ENCODE data around the gene CNGA2.

CNGA2 gene

DNA sequence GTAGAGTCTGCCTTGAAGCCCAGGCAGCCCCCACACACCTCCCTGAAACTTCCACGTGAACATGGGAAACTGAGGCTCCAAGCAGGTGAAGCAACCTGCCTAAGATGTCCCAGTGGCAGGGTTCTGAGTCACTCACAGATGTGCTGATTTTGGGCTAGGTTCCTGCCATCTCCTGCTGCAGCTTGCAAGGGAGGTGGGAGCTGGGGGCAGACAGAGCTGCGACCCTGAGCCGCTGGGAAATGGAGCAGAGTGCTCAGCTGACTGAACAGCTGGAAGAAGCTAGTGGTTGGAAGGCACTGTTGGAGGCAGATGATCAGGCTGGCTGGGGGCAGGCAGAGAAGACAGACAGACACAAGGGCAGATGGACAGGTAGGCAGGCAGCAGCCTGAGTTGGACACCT lies 22.3 kb upstream of the CNGA2 start:
- no peak for DNase-seq

DNA sequence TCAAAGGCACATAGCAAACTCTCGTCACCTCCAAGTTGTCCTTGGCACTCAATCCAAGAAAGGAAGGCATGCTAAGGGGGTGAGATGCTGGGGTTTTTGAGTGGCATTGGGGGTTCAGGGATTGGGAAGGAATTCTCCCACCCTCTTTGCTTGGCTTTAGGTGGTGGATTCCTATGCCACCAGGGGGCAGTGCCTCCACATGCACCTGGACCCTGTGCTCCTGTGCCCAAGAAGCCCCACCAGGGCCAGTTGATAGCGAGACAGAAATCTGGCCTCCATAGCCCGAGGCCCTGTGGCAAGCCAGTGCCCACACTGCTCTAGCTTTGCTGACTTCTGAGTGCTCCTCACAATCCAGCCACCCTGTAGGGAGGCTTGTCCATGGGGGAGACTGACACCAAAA lies 20.7 kb upstream of the CNGA2 start:
- DNase-seq: peak; percentile 1 to 54 (median 22)

DNA sequence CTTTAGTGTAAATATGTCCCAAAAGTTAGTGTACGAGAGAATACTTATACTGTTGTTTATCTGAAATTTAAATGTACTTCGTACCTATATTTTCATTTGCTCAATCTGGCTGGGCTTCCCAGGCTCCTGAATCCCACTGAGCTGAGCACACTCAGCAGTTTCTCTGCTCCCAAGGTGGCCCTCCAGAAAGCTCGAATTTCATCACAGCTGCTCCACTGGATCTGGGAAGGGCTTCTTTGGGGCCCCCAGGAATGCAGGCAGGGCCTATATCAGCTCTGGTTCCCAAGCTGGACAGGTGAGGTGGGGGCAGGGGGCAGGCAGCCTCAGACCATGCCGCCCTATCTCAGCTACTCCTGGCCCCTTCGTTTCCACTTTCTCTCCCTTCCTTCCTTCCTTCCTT lies 20.2 kb upstream of the CNGA2 start:
- no peak for DNase-seq

DNA sequence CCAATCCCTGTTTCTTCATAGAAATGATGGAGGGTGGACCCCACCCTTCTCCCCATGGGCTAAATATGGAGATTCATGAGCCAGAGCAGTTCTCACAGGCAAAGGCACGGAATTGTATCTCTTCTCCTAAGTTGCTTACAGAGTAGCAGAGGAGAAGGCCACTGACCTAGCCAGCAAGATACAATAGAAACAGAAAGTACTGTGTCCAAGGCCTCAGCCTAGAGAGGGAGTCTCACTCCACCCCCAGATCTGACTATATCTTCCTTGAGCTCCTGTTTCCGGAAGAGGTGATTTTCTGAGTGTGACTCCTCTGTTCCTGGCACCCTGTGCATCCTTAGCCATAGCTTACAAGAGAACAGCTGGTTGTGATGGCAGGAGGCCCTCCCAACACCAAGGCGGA lies 18.8 kb upstream of the CNGA2 start, which contains the start of gene FATE1:
FATE1 (plus strand) TSS at position 284 of the 400 bp plus-strand sequence; CDS start at position 369, 85 bp downstream.
- DNase-seq: no peak

DNA sequence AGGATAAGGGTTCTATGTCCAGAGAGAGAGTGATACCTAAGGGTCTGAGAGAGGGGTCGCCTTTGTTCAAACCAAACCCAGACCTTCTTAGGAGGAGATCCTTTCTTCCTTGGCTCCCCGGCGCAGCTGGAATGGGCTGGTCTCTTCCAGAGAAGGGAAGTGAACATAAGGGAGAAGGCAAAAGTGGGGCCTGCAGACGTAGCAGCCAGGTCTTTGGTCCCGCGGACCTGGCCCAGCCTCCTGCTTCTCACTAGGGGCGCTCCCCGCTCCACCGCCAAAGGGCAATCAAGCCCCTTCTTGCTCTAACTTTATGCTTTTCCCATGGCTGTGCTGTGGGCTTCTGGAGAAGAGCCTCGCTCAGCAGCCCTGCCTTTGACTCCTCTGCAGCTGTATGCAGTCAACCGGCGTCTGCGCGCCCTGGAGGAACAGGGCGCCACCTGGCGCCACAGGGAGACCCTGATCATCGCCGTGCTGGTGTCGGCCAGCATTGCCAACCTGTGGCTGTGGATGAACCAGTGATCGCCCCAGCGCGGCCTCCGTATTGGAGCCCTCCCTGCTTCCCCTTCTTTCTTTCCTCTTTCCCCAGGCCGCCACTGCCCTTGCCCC lies 12.2 kb upstream of the CNGA2 start:
- DNase-seq: no peak

DNA sequence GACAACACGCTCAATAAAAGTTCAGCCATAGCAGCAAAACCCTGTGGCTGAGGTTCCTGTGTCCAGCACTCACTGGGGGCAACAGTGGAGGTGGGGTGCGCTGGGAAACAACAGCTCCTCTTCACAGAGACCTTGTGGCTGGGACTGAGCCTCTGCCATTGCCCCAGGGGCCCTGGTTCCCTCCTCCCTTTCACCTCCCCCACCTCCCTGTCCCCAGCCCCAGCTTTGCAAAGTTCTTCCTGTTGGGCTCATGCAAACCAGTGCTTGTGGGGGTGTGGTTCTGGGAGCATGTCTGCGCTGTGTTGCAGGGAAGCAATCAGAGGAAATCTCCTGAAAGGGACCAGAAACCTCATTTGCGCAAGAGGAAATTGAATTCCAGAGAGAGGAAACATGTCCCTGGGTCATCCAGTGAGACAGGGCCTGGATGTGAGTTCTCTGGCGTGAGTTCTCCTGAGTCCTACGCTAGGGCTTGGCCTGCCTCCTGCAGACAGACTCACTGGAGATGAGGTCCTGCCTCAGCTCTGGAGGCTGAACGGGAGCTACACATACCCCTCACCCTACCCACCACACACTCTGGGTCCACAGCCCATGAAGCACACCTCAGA lies 11.3 kb upstream of the CNGA2 start:
- no peak for DNase-seq

DNA sequence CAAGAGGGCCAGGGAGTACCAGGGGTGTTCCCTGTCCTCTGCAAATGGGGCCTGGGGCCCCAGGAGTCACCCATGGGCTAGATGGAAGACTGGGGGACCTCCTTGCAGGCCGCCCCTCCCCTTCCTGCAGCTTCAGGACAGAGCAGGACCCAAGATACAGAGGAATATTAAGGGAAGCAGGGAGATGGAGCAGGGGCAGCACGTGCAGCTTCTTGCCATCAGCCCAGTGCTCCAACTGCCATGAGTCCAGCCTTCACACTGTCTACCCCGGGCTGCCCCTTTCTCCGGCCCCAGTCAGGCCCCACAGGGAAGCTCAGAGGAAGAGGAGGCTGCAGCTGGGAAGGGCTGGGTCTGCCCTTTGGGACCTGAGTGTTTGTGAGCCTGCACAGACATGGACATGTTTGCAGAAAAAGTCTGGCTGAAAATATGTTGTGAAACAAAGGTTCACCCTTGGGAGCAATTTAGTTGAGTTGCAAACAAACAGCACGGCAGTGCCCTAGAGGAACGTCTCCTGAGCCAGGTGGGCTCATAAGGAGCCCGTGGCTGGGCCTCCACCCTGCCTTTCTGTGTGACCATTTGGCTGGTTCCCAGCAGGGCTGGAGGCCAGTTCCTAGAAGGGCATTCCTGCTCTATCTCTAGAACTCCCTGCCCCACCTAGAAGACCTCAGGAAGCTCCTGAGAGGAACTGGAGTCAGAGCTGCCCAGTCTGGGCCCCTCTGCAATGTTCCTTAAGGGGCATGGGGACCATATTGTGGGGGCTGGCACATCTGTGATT lies 9.8 kb upstream of the CNGA2 start:
- DNase-seq: no peak

DNA sequence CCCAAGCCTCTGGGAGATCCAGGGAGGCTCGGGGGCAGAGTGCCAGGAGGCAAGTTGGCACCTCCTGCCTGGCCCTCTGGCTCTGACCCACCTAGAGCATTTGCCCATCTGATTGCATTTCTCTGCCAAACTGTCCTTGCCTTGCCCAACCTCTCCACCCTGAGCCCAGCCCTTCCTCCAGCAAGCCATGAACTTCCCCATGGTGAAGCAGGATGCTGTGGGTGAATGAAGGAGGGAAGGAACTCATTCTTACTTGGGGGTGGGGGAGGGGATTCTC lies 9.3 kb upstream of the CNGA2 start:
- DNase-seq: peak; percentile 5 to 31 (median 26)

DNA sequence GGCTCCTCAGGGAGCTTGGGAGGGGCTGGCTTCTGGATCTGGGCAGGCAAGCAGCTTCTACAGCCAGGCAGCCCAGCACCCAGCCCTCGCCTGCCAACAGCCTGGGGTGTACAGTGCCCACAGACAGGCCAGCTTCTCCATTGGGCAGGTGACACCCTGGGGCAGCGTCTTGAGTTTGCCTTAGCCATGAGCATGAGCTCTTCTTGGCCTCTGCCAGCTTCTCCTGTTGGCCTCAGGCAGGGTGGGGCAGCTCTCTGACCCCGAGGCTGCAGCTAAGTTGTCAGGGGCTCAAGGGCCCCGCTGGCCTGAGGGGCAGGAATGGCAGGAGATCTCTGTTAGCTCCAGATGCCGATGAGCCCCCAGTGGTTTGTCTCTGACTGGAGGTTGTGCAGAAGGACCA lies 7.8 kb upstream of the CNGA2 start:
- DNase-seq: no peak

DNA sequence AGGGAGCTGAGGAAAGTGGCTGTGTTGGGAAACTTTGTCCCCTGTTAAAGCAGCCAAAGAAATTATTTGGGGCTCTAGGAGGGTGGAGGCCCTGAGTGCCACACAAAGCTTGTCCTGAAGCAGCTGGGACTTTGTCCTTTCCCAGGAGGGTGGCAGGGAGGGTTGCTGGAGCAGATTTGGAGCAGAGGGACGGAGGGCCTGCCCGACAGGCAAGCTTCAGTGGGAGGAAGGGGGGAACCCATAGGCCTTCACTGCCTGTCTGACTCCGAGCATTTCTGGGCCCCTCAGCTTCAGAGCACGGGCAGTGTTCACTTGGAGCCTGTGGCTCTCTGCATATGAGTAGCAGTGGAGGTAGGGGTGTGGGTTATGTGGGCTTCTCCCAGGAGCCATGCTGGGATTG lies 7.2 kb upstream of the CNGA2 start:
- no peak for DNase-seq

DNA sequence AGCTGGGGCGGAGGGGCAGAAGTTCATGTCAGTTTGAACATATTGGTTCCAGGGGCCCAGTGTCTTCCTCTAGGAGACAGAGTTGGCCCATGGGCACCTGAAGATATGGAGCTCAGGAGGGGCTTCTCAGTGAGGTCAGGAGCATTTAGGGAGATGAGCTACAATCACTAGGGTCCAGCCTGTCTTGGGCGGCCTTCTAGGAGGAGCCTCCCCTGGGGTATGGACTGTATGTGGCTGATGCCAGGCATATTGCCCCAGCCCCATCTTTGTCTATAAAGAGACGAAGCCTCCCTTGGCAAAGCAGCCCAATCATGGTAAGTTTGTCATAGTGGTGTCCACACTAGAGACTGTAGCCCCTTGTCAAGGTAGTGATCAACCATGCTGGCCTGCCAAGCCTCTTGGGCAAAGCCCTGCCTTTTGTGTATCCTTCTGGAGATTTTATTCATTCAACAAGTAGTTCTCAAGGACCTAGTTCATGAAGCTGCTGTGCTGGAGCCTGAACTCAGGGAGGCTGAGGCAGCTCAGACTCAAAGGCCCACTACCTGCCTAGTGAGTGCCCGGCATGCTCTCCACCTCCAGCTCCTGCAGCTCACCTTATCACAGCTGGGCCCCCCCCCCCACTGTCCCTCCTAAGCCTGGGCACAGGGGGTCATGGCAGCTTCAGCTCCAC lies 5.4 kb upstream of the CNGA2 start:
- DNase-seq: no peak

DNA sequence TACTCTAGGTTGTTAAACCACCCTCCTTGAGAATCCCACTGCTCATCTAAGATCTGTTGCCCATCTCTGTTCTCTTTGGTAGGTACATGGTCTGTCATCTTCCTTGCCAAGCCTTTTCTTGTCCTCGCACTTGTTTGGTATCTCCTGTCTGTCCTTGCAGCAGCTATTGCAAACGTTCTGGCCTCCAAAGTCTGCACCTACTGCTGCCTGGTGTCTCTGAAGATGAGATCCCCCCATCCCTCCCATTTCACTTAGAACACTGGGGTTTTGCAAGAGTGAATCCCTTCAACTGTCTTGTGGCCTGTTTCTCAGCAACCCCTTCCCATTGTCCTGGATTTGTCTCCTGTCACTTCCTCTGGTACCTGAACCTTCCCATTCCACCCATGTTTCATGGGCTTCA lies 673 bp downstream of the CNGA2 start:
- DNase-seq: no peak

DNA sequence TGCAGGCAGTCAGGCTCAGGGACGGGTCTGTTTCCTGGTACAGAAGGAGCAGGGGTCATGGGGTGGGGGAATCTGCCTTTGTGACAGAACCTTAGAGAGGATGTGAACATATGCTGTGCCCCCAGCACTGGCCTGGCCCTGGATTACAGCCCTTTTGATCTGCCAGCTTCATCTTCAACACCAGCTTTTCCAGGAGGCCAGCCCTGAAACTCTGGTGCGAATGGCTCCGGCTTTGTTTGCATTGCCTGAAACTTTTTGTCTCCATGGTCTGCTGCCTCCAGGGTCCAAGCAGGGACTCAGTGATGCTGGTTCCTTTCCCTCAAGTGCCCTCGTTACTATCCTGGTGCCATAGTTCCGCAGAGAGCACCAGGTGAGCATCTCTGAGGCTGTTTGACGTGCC lies 2.1 kb downstream of the CNGA2 start:
- DNase-seq: no peak

DNA sequence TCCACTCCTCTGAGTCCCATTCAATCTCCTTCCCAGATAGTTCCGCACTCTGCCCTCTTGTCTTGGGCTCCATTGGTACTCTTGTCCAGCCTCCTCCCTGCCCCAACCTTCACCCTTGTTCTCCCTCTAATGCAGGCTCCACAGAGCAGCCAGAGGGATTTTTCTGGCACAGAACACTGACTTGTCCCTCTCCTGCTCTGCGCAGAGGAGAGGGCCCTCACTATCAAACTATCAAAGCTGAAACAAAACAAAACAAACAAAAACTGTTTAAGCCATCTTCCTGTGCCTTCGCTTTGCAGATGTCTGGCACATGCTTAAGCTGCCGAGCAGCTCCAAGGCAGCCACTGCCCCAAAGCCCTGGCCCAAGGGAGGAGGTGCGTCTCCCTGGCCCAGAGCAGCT lies 2.9 kb downstream of the CNGA2 start:
- no peak for DNase-seq

DNA sequence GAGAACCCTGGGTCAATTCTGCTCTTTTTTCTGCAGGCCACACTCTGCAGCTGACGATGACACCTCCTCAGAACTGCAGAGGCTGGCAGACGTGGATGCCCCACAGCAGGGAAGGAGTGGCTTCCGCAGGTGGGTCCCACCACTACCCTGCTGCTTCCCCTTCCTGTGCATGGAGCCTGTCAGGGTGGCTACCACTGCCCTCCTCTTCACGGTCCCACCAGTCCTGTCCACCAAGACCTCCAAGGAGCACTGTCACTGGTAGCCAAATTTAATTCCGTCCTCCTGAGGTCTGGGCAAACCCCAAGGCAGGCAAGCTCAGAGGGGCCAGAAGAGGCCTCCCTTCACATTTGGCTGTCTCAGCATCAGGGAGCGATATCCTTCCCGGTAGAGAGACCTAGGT lies 4.2 kb downstream of the CNGA2 start:
- DNase-seq: no peak

DNA sequence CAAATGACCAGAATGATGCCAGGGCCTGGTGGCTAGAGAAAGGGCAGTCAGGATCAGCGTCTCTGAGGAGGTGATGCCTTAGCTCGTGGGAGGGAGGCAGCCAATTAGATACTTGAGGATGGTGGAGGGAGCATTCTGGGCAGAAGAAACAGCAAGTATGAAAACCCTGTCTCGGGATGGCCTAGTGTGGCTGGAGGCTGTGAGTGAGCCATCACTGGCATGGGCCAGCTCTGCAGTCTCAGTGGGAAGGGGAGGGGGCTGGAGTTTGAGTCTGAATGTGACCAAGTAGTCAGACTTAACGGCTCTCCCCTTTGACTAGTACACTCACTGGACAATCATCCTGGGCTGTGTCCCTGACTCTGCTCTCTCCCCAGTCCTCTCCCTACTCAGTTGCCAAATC lies 7.1 kb downstream of the CNGA2 start:
- no peak for DNase-seq

DNA sequence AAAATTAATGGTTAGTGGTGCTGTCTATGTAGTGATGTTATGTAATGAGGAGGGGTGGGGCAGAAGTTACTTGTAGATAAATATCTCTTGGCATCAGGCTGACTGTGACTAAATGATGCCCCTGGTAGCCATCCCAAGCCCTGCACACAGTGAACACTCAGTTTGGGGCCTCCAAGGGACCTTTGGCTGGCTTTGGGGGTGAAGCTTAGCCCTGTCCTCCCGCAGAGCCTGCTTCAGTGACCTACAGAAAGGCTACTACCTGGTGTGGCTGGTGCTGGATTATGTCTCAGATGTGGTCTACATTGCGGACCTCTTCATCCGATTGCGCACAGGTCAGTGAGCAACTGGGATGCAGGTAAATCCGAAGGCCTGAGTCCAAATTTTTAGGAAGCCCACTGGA lies 7.8 kb downstream of the CNGA2 start:
- no peak for DNase-seq

DNA sequence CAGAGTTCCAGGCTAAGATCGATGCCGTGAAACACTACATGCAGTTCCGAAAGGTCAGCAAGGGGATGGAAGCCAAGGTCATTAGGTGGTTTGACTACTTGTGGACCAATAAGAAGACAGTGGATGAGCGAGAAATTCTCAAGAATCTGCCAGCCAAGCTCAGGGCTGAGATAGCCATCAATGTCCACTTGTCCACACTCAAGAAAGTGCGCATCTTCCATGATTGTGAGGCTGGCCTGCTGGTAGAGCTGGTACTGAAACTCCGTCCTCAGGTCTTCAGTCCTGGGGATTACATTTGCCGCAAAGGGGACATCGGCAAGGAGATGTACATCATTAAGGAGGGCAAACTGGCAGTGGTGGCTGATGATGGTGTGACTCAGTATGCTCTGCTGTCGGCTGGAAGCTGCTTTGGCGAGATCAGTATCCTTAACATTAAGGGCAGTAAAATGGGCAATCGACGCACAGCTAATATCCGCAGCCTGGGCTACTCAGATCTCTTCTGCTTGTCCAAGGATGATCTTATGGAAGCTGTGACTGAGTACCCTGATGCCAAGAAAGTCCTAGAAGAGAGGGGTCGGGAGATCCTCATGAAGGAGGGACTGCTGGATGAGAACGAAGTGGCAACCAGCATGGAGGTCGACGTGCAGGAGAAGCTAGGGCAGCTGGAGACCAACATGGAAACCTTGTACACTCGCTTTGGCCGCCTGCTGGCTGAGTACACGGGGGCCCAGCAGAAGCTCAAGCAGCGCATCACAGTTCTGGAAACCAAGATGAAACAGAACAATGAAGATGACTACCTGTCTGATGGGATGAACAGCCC lies 9.3 kb downstream of the CNGA2 start:
- no peak for DNase-seq

DNA sequence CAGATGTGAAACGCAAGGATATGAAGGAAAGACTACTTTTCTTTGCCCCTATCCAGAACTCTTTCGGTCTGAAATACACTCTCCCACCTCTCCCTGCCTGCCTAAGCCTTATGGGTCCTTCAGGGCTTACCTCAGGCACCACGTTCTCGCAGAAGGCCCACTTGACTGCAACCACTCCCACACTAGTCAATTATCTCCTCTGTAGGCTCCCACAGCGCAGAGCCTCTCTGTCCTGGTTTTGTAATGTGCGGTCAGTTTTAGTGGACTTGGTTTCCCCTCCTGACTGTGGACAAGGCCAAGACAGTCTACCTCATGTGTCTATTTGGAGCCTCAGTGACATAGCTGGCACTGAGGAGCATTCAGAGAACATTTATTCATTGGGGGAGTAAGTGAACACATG lies 11.1 kb downstream of the CNGA2 start:
- DNase-seq: no peak

DNA sequence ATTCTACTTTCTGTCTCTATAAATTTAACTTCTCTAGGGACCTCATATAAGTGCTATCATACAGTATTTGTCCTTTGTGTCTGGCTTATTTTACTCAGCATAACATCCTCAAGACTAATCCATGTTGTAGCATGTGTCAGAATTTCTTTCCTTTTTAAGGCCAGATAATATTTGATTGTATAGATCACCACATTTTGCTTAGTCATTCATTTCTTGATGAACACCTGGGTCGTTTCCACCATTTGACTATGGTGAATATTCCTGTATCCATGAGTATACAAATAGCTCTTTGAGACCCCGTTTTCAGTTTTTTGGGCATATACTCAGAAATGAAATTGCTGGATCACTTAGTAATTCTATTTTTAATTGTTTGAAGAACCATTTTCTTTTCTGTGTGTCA lies 12.0 kb downstream of the CNGA2 start:
- no peak for DNase-seq

DNA sequence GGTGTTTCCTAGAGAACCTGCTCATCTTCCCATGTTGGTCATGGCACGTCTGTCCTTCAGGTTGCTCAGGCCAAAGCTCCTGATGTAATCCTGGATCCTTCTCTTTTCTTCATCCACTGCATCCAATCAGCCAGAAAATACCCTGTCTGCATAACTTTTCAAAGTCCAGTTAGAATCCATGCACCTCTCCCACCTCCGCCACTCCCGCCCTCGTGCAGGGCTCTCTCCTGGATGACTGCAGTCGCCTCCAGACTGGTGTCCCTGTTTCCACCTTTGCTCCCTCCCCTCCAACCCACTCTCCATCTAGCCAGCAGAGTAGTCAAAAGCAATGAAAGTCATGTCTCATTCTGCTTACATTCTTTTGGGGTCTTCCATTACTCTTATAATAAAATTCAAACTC lies 16.0 kb downstream of the CNGA2 start:
- DNase-seq: no peak

DNA sequence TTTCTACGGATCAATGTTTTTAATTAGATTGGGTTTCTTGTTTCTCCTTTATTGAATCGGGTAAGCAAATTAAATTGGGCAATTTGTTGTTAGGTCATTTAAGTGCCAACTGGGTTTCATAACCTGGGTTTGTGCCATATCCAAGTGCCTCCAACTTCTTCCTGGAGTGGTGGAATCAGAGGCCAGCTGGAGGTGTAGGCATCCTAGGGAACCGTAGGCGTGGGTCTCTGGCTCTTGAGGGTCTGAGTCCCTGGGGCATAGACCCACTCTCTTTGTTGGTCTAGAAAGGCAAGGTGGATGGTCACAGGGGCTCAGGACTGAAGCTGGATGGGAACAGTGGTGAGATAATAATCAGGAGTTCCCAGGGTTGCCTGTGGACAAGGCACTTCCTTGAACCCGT lies 18.3 kb downstream of the CNGA2 start:
- DNase-seq: no peak
